Liver (tissue), 3 donors: ENCODE results near the gene ARMC2.

Source experiments
- GABPA ChIP-seq, 2 donors: IDR thresholded peaks in 1 of 2; conservative IDR thresholded peaks in 1 of 2; 2 replicates each; pipeline ENCODE4 v1.6.1; 2016; ENCODE audit warnings: antibody characterized with exemption in 2 of 2, mild to moderate bottlenecking in 1 of 2, moderate library complexity in 1 of 2
- JUND ChIP-seq, 2 donors: IDR thresholded peaks; 2 replicates each; pipeline ENCODE4 v1.6.1; 2016; ENCODE audit warnings: antibody characterized with exemption in 2 of 2
- RAD21 ChIP-seq, 2 donors: IDR thresholded peaks; 2 replicates each; pipeline ENCODE4 v1.6.1; 2016; ENCODE audit warnings: antibody characterized with exemption in 2 of 2, mild to moderate bottlenecking in 2 of 2
- SP1 ChIP-seq: IDR thresholded peaks from 2 replicates; pipeline ENCODE4 v1.6.1; 2018; ENCODE audit warnings: antibody characterized with exemption, mild to moderate bottlenecking
- TAF1 ChIP-seq: conservative IDR thresholded peaks from 2 replicates; pipeline ENCODE4 v1.6.1; 2016; ENCODE audit warnings: antibody characterized with exemption, mild to moderate bottlenecking
- YY1 ChIP-seq: IDR thresholded peaks from 2 replicates; pipeline ENCODE4 v1.6.1; 2016; ENCODE audit warnings: antibody characterized with exemption, mild to moderate bottlenecking
- TF ChIP-seq, protein P1 (sequence below): fragments of 150-350 bp; IDR thresholded peaks from 2 replicates; pipeline ENCODE4 v1.5.1; 2017; ENCODE audit warnings: improper control_type of control experiment, low read depth, low read length; ENCODE audit not compliant: missing input control
- TF ChIP-seq, protein P2 (sequence below): IDR thresholded peaks from 2 replicates; pipeline ENCODE4 v1.6.1; 2016; ENCODE audit warnings: antibody characterized with exemption
- TF ChIP-seq, protein P3 (sequence below): IDR thresholded peaks from 2 replicates; pipeline ENCODE4 v1.6.1; 2016; ENCODE audit warnings: antibody characterized with exemption
- TF ChIP-seq, protein P4 (sequence below): IDR thresholded peaks from 2 replicates; pipeline ENCODE4 v1.6.1; 2016; ENCODE audit warnings: antibody characterized with exemption, mild to moderate bottlenecking
- donor health status: healthy.
- donor health status: healthy.

DNA sequence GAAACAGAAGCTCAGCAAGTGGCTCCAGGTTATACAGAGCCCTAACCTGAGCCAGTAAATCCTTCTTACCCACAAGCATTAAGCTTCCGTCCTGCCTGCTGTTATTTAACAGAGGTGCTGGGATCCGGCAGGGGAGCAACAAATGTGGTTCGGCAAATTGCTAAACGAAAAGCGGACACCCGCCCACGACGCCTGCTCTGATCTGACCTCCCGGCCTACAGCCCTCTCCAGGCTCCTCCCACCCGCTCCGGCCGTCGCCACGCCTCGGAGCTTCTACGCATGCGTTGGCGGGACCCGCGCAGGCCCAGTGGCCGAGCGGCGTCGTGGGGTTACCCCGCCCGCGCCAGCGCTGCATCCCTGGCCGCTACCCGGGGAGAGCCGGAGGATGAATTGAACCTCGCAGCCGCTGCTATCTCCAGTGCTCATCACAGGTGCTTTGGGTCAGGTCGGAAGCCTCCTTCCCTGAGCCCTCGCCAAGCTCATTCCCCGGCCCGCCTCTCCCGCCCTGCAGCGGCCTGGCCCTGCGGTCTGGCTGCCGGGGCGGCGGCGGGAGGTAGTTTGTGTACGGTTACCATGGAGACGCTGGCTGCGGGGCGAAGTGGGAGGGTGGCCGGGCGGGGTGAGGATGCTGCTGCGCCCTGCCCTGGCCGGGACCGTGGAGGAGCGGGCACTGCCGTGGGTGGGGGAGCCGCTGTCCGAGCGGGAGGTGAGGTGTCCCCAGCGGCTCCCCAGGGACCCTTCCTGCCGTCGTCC, at the start of gene ARMC2:
- TF ChIP-seq RAD21 (IDR thresholded peaks at IDR 0.05) (peak; percentile 31 to 40), GABPA (IDR thresholded peaks at IDR 0.05 in 1 of 2, conservative IDR thresholded peaks at IDR 0.05 in 1 of 2) (no peak), SP1 (peak; percentile 38), JUND (IDR thresholded peaks at IDR 0.05) (no peak), YY1 (no peak), TAF1 (no peak)
- TF ChIP-seq, protein P1, sequence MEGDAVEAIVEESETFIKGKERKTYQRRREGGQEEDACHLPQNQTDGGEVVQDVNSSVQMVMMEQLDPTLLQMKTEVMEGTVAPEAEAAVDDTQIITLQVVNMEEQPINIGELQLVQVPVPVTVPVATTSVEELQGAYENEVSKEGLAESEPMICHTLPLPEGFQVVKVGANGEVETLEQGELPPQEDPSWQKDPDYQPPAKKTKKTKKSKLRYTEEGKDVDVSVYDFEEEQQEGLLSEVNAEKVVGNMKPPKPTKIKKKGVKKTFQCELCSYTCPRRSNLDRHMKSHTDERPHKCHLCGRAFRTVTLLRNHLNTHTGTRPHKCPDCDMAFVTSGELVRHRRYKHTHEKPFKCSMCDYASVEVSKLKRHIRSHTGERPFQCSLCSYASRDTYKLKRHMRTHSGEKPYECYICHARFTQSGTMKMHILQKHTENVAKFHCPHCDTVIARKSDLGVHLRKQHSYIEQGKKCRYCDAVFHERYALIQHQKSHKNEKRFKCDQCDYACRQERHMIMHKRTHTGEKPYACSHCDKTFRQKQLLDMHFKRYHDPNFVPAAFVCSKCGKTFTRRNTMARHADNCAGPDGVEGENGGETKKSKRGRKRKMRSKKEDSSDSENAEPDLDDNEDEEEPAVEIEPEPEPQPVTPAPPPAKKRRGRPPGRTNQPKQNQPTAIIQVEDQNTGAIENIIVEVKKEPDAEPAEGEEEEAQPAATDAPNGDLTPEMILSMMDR = no peak
- TF ChIP-seq, protein P2, sequence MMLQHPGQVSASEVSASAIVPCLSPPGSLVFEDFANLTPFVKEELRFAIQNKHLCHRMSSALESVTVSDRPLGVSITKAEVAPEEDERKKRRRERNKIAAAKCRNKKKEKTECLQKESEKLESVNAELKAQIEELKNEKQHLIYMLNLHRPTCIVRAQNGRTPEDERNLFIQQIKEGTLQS = no peak
- TF ChIP-seq, protein P3, sequence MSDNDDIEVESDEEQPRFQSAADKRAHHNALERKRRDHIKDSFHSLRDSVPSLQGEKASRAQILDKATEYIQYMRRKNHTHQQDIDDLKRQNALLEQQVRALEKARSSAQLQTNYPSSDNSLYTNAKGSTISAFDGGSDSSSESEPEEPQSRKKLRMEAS = no peak
- TF ChIP-seq, protein P4, sequence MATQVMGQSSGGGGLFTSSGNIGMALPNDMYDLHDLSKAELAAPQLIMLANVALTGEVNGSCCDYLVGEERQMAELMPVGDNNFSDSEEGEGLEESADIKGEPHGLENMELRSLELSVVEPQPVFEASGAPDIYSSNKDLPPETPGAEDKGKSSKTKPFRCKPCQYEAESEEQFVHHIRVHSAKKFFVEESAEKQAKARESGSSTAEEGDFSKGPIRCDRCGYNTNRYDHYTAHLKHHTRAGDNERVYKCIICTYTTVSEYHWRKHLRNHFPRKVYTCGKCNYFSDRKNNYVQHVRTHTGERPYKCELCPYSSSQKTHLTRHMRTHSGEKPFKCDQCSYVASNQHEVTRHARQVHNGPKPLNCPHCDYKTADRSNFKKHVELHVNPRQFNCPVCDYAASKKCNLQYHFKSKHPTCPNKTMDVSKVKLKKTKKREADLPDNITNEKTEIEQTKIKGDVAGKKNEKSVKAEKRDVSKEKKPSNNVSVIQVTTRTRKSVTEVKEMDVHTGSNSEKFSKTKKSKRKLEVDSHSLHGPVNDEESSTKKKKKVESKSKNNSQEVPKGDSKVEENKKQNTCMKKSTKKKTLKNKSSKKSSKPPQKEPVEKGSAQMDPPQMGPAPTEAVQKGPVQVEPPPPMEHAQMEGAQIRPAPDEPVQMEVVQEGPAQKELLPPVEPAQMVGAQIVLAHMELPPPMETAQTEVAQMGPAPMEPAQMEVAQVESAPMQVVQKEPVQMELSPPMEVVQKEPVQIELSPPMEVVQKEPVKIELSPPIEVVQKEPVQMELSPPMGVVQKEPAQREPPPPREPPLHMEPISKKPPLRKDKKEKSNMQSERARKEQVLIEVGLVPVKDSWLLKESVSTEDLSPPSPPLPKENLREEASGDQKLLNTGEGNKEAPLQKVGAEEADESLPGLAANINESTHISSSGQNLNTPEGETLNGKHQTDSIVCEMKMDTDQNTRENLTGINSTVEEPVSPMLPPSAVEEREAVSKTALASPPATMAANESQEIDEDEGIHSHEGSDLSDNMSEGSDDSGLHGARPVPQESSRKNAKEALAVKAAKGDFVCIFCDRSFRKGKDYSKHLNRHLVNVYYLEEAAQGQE = no peak
